Measurements from ENCODE around the gene CARD10. TPM values are rescaled to one million over a fixed set of nuclear protein-coding genes. Genes with fewer than 3 reads are reported as not detected.

The CARD10 gene
- total and polyA plus RNA-seq, 2 of the 13 experiments (the other 11 are each of a cell fraction or from before 2014, with no cell fraction given), result 35.2 to 55.8 TPM

DNA sequence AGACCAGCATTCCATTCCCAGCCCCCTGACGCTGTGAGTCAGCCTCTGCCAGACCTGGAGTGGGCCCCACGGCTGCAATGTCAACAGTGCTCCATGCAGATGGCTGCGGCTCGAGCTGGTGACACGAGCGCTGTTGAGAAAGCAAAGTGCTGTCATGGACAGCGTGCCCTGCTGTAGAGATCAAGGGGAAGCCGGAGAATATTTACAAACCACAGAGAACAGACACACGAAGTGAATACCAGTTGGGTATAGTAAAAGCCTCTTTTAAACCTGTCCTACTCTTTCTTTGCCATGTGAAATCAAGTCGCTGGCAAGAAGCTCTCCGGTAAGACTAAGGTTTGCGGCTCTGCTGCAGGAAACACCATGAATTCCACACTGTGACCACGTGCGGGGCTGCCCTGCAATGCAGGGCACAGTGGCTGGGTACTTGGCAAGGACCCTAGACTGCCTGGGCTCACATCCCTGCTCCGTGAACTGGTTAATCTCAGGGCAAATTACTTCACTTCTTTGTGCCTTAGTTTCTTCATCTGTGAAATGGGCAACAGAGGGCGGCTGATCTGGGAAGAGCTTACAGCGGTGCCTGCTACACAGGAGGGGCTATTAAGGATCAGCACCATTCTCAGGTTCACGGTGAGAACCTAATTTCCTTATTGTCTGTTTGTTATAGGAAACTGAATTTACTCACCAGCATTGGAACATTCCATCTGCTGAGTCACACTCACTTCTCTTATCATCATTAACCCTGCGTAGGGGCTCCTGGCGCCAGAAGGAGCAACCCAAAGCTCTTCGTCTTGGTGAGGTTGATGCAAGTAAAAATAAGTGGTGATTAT is 64.1 kb downstream of the CARD10 start (continued):
- TF ChIP-seq POLR2G (IDR thresholded peaks at IDR 0.05; ENCODE audit: low read depth, low read length) (no peak), FOXK1 (CRISPR knock-in tag; IDR thresholded peaks at IDR 0.05; ENCODE audit: borderline replicate concordance, low read depth) (peak; percentile 78; the same call in 1 of the 2 replicates), ZSCAN31 (CRISPR knock-in tag; IDR thresholded peaks at IDR 0.05; ENCODE audit: low read depth) (0 out of 2 replicates have a peak, but pooled peaks have one; percentile 53), ZNF331 (CRISPR knock-in tag; IDR thresholded peaks at IDR 0.05) (peak; percentile 58; the same call in 1 of the 2 replicates), ZNF773 (CRISPR knock-in tag; IDR thresholded peaks at IDR 0.05; ENCODE audit: borderline replicate concordance) (no peak), PHF20 (CRISPR knock-in tag; IDR thresholded peaks at IDR 0.05) (no peak), NR1H2 (CRISPR knock-in tag; IDR thresholded peaks at IDR 0.05; ENCODE audit: borderline replicate concordance, low read depth) (no peak), MNT (IDR thresholded peaks at IDR 0.05) (peak; percentile 83), KLF15 (CRISPR knock-in tag; IDR thresholded peaks at IDR 0.05; ENCODE audit: borderline replicate concordance) (no peak), HHEX (CRISPR knock-in tag; IDR thresholded peaks at IDR 0.05) (peak; percentile 48; the same call in 1 of the 2 replicates), CC2D1A (CRISPR knock-in tag; IDR thresholded peaks at IDR 0.05) (no peak), SMC3 (IDR thresholded peaks at IDR 0.05; ENCODE audit: low read length) (0 out of 2 replicates have a peak, but pooled peaks have one; percentile 10), SRSF1 (optimal IDR thresholded peaks at IDR 0.05; ENCODE audit: low read depth, low read length) (no peak), ZNF639 (CRISPR knock-in tag; conservative IDR thresholded peaks at IDR 0.05) (no peak), ZNF510 (CRISPR knock-in tag; IDR thresholded peaks at IDR 0.05; ENCODE audit: low read depth) (no peak), RBAK (CRISPR knock-in tag; IDR thresholded peaks at IDR 0.05) (no peak), HOXA9 (CRISPR knock-in tag; IDR thresholded peaks at IDR 0.05; ENCODE audit: borderline replicate concordance) (no peak), ASH2L (IDR thresholded peaks at IDR 0.05; ENCODE audit: insufficient read length, low read depth, low read length) (peak; percentile 67), ZSCAN12 (CRISPR knock-in tag; IDR thresholded peaks at IDR 0.05) (no peak), RELA (CRISPR knock-in tag; IDR thresholded peaks at IDR 0.05) (no peak)
- TF ChIP-seq, protein P1, sequence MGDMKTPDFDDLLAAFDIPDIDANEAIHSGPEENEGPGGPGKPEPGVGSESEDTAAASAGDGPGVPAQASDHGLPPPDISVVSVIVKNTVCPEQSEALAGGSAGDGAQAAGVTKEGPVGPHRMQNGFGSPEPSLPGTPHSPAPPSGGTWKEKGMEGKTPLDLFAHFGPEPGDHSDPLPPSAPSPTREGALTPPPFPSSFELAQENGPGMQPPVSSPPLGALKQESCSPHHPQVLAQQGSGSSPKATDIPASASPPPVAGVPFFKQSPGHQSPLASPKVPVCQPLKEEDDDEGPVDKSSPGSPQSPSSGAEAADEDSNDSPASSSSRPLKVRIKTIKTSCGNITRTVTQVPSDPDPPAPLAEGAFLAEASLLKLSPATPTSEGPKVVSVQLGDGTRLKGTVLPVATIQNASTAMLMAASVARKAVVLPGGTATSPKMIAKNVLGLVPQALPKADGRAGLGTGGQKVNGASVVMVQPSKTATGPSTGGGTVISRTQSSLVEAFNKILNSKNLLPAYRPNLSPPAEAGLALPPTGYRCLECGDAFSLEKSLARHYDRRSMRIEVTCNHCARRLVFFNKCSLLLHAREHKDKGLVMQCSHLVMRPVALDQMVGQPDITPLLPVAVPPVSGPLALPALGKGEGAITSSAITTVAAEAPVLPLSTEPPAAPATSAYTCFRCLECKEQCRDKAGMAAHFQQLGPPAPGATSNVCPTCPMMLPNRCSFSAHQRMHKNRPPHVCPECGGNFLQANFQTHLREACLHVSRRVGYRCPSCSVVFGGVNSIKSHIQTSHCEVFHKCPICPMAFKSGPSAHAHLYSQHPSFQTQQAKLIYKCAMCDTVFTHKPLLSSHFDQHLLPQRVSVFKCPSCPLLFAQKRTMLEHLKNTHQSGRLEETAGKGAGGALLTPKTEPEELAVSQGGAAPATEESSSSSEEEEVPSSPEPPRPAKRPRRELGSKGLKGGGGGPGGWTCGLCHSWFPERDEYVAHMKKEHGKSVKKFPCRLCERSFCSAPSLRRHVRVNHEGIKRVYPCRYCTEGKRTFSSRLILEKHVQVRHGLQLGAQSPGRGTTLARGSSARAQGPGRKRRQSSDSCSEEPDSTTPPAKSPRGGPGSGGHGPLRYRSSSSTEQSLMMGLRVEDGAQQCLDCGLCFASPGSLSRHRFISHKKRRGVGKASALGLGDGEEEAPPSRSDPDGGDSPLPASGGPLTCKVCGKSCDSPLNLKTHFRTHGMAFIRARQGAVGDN (CRISPR knock-in tag; IDR thresholded peaks at IDR 0.05), result peak; percentile 83

Data from HepG2 (cell line).